Measurements from ENCODE around the gene OGT.
A peak's percentile ranks its signal among the peaks of the same experiment; 100 is the strongest.
"Not testable (repeated sequence)": the region's sequence is repeated elsewhere in the genome, so short reads cannot be mapped to it uniquely, and the experiment has no call there.

OGT gene

DNA sequence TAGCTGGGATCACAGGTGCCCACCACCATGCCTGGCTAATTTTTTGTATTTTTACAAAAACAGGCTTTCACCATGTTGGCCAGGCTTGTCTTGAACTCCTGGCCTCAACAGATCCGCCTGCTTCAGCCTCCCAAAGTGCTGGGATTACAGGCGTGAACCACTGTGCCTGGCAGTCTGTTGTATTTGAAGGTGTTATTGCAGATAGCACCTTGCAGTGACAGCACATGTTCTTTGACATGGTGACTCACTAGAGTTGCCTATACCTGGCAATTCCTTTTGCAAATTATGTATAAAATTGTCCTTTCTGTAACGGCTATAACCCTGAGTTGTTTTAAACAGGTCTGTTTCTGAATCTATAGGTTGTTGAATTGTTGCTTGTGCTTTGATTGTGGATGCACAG is 7.9 kb downstream of the OGT start:
- no peak for DNase-seq (ENCODE audit: low spot score)

DNA sequence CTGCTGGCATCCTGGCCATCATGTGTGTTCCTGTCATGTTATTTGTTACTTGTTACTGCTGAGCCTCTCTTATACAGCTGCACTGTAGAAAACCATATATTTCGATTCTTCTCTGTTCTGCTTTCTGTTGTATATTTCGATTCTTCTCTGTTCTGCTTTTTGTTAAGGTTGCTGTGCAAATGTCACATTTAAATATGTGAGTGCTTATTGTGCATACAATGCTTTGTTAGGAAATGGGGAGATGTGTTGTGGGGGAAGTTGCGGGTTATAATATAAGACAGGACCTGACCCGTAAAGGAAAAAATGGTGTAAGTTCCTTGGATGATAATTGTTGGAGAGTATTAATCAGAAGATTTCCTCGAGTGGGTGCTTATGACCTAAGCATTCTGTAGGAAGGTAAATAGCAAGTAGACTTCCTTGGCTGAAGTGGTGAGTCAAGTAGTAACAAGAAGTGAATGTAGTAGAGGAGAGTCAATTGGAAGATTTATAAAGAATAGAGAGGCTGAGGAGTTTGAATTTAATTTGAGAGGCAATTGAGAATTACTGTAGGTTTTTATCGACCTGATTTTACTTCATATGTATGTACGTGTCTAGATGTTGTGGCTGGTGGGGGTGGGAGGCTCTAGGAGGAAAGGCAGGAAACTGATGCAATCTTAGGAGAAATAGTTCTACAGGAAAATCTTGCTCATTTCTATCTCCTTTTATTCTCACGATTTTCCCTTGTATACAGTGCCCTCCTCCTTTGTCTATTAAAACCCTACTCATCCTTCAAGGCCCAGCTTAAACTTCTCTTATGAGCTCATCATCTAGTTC is 8.5 kb downstream of the OGT start:
- DNase-seq (ENCODE audit: low spot score) = peak; percentile 6

DNA sequence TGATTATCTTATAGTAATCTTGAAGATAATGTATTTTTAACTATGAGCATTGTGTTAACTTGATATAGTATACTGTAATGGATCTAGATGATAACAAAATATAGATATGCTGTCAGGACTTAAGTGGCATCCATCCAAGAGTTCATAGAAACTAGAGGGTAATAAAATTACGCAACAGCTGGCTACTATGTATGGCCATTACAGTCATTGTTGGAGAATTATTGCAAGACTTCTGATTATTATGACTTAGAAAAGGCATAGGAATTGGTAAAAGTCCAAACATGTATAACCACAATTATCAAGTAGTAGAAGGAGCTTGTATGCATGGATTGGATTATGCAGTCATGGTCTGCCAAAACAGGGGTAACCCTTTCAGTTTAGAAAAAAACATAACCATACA is 9.5 kb downstream of the OGT start:
- DNase-seq (ENCODE audit: low spot score) = no peak

DNA sequence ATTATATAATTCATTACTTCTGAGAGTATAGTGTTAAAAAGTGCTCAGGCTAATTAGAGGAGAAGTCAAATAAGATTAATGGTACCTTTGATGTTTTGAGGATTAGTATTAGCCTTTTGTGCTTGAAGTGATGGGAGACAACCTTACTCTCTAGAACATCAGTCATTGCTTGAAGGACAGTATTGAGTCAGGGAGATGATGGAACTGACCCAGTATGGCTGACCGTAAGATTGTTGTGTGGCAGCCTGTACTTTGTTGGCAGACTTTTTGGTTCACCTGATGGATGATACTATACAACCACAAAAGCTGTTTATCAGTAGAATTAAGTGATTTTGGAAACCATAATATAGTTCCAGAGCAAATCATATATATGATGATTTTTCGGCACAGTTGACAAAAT is 9.9 kb downstream of the OGT start:
- DNase-seq (ENCODE audit: low spot score) = no peak

DNA sequence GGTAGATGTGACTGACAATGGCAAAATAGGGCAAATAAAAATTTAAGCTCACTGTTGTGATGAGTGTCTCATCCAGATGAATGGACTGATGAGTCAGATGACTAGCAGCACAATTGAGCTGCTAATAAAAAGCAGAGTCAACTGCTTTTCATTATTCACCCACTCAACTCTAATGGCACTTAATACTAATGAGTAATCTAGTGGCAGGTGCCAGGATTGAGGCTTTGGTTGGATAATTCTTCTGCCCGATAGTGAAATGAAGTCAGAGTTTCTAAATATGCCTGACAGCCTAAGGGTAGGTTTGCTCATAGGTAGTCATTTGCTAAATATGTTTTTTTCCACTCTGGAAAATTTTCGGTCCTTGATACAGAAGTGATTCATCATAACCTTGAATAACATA is 10.4 kb downstream of the OGT start:
- DNase-seq (ENCODE audit: low spot score) = no peak

DNA sequence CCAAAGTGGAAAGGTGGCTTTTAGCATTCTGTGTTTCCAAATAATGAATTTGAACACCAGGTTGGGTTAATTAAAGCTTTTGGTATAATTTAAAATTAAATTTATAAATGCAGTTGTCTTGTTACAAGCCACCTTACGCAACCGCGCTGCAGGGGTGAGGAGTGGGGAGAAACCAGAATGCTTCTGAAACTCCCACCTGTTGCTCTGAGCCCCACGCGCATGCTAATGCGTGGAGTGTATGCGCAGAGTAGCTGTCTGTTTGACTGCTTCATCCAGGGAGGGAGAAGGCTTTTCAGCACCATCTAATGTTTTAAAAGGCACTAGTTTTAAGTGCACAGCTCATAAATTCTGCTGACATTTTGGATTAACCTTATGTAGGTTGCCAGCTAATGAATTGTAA is 12.5 kb downstream of the OGT start:
- DNase-seq (ENCODE audit: low spot score) = no peak

DNA sequence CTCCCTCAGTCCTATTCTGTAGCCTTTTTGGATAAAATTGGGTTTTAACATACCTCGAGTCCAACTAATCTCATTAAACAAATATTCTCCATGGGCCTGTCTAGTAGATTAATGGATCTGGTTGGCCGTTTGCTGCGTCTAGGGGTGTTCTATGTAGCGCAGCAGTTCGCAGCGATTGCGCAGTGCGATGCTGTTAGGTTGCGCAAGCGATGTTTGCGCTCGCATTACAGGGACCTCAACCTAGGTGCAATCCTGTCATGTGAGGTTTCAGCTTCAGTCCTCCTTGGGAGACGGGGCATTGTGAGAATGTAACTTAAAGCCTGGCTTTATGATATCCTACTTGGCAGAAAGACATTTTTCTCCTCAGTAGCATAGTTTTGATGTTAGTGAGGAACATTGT is 14.0 kb downstream of the OGT start:
- no peak for DNase-seq (ENCODE audit: low spot score)

DNA sequence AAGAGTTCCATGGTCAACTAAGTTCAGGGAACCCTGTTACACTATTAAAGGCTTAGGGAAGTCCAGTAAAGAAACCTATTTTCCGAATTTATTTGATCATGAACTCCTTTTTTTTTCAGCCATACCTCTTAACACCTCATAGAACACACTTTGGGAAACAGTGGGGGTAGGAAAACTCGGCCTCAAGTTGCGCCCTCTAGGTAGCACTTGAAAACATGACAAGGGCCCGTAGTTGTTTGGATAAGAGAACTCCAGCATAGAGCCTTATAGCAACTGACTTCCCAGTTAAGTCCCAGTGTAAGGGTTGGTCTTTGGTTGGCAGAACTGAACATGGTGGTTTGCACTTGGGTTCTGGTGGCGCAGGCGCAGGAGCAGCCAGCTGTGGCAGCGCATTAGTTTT is 14.4 kb downstream of the OGT start:
- no peak for DNase-seq (ENCODE audit: low spot score)

DNA sequence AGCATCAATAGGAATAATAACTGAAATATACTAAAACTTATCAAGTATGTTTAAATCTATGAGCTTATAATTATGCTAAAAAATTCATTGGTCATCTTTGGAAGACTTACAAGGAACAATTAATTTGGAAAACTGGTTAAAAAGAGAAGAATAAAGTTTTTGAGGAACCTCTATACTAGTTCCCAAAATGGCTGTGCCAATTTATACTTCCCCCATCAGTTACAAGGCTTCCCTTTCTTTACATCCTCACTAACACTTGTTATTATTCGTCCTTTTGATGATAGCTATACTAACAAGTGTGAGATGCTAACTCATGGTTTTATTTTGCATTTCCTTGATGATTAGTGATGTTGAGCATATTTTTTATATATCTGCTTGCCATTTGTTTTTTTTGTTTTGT is 17.1 kb downstream of the OGT start:
- no peak for DNase-seq (ENCODE audit: low spot score)

DNA sequence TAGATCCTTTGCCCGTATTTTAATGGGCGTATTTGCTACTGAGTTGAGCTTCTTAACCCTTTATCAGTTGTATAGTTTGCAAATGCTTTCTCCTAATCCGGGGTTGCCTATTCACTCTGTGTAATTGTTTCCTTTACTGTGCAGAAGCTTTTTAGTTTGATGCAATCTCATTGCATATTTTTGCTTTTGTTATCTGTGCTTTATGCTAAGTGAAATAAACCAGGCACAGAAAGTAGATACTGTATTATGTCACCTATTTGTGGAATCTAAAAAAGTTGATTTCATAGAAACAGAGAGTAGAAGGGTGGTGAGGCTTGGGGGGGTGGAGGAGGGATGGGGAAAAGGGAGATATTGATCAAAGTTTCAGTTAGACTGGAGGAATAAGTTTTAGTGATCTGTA is 17.7 kb downstream of the OGT start:
- DNase-seq (ENCODE audit: low spot score) = no peak

DNA sequence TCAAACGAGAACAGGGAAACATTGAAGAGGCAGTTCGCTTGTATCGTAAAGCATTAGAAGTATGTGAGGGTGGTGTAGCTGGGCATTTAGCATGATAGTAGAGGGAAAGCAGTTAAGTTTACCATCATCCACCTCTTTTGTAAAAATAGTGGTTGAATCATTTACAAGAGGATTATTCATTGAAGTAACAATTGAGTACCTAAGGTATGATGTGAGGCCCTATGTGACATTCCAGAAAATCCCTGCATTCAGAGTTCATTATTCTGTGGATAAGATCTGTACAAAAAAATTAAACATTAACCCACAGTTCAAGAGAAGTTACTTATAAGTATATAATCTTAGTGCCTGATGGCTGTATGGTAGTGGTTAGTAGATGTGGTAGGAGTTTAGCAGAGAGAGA is 23.1 kb downstream of the OGT start:
- DNase-seq (ENCODE audit: low spot score) = no peak

DNA sequence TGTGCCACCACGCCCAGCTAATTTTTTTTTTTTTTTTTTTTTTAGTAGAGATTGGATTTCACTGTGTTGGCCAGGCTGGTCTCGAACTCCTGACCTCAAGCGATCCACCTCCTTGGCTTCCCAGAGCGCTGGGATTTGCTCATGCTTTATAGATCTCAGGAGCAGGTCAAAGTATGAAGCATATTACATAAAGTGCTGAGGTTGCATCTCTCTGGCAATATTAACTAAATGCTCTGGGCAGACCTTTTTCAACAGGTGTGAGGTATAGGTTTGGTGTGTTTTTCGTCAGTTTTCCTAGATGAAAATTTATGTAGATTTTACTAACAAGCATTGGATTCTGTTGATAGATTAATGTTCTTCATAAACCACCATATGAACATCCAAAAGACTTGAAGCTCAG is 26.0 kb downstream of the OGT start:
- DNase-seq (ENCODE audit: low spot score) = no peak

DNA sequence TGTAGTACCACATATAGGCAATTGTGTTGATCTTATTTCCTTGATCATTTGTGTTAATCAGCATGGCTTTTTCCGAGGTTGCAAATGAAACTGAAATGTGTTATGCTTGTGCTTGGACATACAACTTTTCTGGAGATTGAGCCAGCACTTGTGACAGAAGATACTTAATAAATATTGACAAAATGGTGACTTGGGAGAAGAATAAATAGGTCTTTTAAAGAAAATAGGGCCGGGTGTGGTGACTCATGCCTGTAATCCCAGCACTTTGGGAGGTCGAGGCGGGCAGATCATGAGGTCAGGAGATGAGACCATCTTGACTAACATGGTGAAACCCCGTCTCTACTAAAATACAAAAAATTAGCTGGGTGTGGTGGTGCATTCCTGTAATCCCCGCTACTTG is 26.9 kb downstream of the OGT start:
- DNase-seq (ENCODE audit: low spot score) = not testable (repeated sequence)

DNA sequence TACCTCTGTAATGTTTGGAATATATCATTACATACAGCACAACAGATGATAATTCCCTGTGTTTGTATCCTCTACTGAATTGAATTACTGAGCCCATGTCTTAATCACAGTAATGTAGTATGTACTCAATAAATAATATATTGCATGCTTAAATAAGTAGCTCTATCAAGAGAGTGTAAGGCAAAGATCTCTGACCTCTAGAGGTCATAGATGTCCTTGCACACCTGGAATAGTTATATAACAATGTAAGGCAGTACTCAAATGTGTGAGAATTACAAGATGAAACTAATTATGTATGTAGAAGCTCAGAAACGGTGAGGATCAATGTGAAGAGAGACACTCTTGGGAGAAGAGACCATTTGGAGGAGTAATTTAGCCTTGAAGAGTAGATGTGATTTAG is 31.0 kb downstream of the OGT start:
- DNase-seq (ENCODE audit: low spot score) = no peak

DNA sequence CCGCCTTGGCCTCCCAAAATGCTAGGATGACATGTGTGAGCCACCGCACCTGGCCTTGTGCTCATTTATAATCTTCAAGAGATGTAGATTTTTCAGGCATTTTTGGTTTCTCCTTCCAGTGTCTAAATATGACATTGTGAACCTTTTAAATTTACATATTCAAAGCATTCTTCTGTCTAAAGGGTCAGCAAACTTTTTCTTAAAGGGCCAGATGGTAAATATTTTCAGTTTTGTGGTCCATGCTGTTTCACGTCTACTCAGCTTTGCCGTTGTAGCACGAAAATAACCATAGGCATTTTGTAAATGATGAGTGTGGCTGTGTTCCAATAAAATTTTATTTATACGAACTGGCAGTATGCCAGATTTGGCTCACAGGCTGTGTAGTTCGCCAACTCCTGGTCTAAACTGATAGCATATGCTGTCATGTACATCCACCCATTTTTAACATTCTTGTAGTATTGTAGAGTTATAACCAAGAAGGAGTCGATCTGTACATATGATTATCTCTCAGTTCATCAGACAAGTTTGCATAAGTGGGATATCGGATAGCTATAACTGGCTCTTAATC is 32.7 kb downstream of the OGT start:
- DNase-seq (ENCODE audit: low spot score) = no peak

DNA sequence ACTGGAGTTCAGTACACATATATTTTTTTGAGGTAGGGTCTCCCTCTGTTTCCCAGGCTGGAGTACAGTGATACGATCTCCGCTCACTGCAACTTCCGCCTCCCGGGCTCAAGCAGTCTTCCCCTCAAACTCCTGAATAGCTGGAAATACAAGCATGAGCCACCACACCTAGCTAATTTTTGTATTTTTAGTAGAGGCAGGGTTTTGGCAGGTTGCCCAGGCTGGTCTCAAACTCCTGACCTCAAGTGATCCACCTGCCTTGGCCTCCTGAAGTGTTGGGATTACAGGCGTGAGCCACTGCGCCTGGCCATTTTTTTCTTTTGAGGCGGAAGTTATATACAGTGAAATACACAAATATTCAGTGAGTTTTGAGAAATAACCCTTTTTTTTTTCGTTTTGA is 38.5 kb downstream of the OGT start:
- not testable (repeated sequence) for DNase-seq (ENCODE audit: low spot score)

DNA sequence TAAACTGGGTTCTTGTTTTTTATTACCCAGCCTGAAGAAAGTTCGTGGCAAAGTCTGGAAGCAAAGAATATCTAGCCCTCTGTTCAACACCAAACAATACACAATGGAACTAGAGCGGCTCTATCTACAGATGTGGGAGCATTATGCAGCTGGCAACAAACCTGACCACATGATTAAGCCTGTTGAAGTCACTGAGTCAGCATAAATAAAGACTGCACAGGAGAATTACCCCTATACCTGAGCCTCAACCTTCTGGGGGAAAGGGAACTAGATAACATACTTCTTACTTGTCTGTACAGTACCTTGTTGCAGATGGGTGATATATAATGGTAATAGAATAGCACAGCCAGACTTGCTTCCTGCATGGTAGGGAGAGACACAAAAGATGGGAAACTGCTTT is 40.7 kb downstream of the OGT start:
- peak; percentile 7 for DNase-seq (ENCODE audit: low spot score)

DNA sequence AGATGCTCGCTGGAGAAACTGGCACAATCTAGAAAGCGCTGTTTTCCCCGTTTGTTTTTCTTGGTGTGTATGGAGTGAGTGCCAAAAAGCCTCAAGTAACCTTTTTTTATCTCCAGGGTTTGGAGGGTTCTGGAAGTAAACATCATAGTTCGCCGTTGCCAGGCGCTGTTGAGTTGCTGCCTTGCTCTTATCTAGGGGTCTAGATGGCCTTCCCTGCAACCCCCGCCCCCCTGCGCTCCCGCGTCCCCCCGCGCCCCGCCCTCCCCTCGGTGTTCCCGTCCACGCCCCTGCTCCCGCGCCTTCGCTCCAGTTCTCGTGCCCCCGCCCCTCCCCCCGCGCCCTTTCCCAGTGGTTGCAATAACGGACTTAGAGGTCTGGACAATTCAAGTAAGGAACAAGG is 44.8 kb downstream of the OGT start:
- no peak for DNase-seq (ENCODE audit: low spot score)

DNA sequence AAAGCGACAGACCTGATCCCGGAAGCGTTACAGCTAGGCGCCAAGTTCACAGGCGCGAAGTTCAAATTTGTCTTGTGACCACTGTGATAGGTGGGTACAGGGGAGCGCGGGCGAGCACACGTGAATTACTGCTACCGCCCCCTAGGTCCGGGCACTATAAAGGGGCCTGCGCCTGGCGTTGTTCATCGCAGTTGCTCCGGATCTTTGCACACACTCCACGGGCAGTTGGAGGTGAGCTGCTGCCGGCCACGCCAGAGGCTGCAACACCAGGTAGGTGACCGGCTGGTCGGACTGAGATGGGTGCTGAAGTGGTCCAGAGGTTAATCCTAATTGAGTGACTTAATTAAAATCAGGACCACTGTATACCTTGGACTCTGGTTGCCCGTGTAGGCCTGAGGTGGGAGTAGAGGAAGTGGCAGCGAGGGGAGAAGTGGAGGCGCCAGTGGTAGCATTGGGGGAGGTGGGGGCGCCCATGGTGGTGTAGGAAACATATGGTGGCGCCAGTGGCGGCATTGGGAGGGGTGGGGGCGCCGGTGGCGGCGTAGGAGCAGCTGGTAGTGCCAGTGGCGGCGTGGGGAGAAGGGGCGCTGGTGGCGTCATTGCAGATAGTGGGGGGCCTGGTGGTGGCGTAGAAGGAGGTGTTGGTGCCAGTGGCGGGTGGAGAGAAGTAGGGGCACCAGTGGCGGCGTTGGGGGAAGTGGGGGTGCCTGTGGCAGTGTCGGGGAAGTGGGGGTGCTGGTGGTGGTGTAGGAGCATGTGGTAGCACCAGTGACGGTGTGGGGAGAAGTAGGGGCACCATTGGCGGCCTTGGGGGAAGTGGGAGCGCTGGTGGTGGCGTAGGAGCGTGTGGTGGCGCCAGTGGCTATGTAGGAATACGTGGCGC is 45.6 kb downstream of the OGT start, which contains the start of gene GCNA:
TSS of gene GCNA (plus strand) at position 185 of the 883 bp plus-strand sequence. CDS start 2,385 bp downstream, outside the sequence.
- no peak for DNase-seq (ENCODE audit: low spot score)

DNA sequence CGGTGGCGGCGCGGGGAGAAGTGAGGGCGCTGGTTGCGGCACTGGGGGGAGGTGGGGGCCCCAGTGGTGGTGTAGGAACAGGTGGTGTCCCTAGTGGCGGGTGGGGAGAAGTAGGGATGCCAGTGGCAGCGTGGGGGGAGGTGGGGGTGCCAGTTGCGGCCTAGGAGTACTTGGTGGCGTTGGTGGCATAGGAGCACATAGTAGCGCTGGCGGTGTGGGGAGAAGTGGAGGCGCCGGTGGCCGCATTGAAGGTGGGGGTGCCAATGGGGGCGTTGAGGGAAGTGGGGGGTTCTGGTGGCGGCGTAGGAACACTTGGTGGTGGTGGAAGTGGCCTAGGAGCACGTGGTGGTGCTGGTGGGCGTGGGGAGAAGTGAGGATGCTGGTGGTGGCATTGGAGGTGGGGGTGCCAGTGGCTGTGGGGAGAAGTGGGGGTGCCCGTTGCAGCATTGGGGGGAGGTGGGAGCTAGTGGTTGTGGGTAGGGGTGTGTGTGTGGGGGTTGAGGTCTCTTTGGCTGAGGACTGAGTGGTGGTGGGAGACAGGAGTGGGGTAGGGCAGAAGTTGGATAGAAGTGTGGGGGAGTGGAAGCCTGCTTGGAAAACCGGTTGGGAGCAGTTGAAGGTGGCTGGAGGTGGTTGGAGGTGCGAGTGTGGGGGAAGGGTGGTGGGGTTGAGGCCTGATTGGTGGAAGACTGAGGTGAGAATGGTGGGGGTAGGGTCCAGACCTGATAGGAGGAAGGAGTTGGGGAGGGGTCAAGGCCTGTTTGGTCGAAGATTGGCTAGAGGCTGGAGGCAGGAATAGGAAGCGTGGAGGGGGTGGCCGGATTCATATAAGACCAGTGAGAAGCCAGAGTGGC is 46.5 kb downstream of the OGT start:
- no peak for DNase-seq (ENCODE audit: low spot score)

DNA sequence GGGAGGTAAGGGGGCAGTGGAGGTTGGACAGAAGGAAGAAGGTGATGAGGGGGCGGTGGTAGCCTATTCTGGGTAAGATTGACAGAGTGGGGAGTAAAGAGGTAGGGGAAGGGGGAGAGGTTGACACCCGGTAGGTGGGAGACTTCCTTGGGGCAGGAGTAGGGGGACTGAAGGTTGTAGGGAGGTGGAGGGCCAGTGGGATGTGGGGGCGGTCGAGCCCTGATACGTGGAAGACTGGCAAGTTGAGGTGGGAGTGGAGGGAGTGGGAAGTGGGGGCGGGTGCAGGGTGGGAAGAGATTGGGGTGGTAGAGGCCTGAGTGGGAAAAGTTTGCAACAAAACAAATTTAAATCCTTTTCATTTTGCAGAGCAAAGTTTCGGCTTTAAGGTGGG is 47.1 kb downstream of the OGT start:
- DNase-seq (ENCODE audit: low spot score) = no peak

DNA sequence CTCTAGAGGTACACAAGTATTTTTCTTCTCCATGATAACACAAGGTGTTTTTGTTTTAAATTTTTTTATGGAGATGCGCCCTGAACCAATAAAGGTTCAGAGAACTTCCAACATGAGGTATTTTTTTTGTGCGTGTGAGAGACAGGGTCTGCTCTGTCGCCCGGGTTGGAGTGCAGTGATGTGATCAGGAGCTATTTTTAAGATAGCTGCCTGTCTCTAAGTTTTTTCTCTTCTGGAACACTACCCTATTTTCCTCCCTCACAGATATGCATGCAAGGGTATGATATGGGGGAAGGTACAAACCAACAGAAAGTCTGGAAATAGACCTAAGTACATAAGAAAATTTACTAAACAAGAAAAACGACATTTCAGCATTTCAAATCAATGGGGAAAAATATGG is 48.3 kb downstream of the OGT start:
- DNase-seq (ENCODE audit: low spot score) = no peak
